Right lobe of liver (tissue), 6 donors: ENCODE measurements around the gene NAT10. TPM values are rescaled to one million over a fixed set of nuclear protein-coding genes. Genes with fewer than 3 reads are reported as not detected.

Source experiments
- ATAC-seq, 4 donors: fragments of 200-7000 bp; cut with Tn5 transposase; one replicate each; pipeline ENCODE4 v1.9.1; 2020; ENCODE audit warnings: mild to moderate bottlenecking in 4 of 4, moderate library complexity in 4 of 4
- DNase-seq, 3 donors: peaks; one replicate each; pipeline ENCODE4 v3.0.0-alpha.2; 2020
- H3K27ac ChIP-seq, 3 donors: fragments of 200-600 bp; one replicate each; pipeline ENCODE4 v1.8.0; 2022
- H3K27me3 ChIP-seq, 2 donors: fragments of 200-600 bp; one replicate each; pipeline ENCODE4 v1.8.0; 2022
- H3K36me3 ChIP-seq, 4 donors: fragments of 200-600 bp; sonication (generic) in 1 of 4; one replicate each; pipeline versions ENCODE4 v1.5.1 to v1.8.0; 2017 to 2022; ENCODE audit warnings: control low read depth in 1 of 4
- H3K4me1 ChIP-seq, 4 donors: fragments of 200-600 bp; sonication (generic) in 1 of 4; one replicate each; pipeline versions ENCODE4 v1.5.1 to v1.8.0; 2017 to 2022; ENCODE audit warnings: control low read depth in 1 of 4
- H3K4me3 ChIP-seq, 3 donors: fragments of 200-600 bp; one replicate each; pipeline ENCODE4 v1.8.0; 2022
- H3K9me3 ChIP-seq, 4 donors: fragments of 200-600 bp; sonication (generic) in 1 of 4; one replicate each; pipeline versions ENCODE4 v1.5.1 to v1.8.0; 2017 to 2022; ENCODE audit warnings: control low read depth in 1 of 4
- POLR2A ChIP-seq: fragments of 450-650 bp; IDR thresholded peaks from one replicate; pipeline ENCODE4 v1.6.1; 2017; ENCODE audit warnings: antibody characterized with exemption, mild to moderate bottlenecking
- WGBS: methylation state at CpG from one replicate; pipeline ENCODE4 v1.1.6; 2018; ENCODE audit warnings: low coverage, low lambda C conversion rate; ENCODE audit not compliant: insufficient coverage; ENCODE audit errors: missing lambda C conversion rate; 5-methylcytosine and 5-hydroxymethylcytosine counted together
- intact Hi-C, 2 donors: fragments of 100-400 bp; cut with DNase I; formaldehyde crosslinking; loops; one replicate each; pipeline versions ENCODE4 v1.11.2 to v1.14.1; 2022
- total RNA-seq, 6 experiments: library from RNA; depleted of rRNA in 2 of 6; stranded (reverse); fragments of >200 nt in 2 of 6; fragmentation: NEBNext Ultra II Directional in 3 of 6; extraction: Animal tissue kit (Norgen Biotek cat#: 25700) in 3 of 6; gene quantifications; one replicate each; pipeline versions ENCODE4 v1.1.0 to v1.2.4, GENCODE V29; 2016 to 2023
- TF ChIP-seq, protein P1 (sequence below), 4 donors: fragments of 200-600 bp in 3 of 4; fragments of 450-650 bp in 1 of 4; IDR thresholded peaks; one replicate each; pipeline versions ENCODE4 v1.5.1 to v1.8.0; 2016 to 2022; ENCODE audit warnings: antibody characterized with exemption in 4 of 4, mild to moderate bottlenecking in 2 of 4
- donor health status: DM: no; HTN: yes; CAD: no.
- donor health status: DM: no; HTN: no; CAD: no.
- donor health status: DM: no; HTN: no; CAD: no.
- donor health status: DM: no; HTN: yes; CAD: no.
- donor health status: DM: no; HTN: yes; CAD: no.

NAT10 gene
- total RNA-seq, 6 experiments from 2014 or later, result 11.9 to 22.9 (median 19.1) TPM

DNA sequence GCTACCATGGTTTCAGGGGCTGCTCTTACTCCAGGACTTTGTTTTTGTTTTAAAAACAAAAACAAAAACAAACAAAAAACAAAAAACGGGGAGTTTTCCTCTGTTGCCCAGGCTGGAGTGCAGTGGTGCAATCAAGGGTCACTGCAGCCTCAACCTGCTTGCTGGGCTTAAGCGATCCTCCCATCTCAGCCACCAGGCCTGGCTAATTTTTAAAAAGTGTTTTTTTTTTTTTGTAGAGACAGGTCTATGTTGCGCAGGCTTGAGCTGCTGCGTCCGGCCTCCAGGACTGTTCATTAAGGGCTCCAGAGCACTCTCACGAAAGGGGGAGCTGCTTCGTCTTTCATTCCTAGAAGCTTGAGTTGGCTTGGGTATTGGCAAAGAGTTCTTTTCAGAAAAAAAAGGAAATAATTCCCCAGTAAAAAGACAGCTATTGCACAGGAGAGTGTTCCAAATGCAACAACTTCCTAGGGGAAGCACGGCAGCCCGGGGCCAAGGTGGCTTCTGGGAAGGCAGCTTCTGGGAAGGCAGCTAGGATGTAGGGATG lies 78.5 kb downstream of the NAT10 start:
- H3K9me3 ChIP-seq, result no peaks in the 10 kb centered on the region
- no peaks in the 10 kb centered on the region for H3K36me3 ChIP-seq
- ATAC-seq, result peak; percentile 54 to 87 (median 73)
- intact Hi-C loops, result no loop called here
- H3K27me3 ChIP-seq, result no peaks in the 10 kb centered on the region
- TF ChIP-seq, protein P1, sequence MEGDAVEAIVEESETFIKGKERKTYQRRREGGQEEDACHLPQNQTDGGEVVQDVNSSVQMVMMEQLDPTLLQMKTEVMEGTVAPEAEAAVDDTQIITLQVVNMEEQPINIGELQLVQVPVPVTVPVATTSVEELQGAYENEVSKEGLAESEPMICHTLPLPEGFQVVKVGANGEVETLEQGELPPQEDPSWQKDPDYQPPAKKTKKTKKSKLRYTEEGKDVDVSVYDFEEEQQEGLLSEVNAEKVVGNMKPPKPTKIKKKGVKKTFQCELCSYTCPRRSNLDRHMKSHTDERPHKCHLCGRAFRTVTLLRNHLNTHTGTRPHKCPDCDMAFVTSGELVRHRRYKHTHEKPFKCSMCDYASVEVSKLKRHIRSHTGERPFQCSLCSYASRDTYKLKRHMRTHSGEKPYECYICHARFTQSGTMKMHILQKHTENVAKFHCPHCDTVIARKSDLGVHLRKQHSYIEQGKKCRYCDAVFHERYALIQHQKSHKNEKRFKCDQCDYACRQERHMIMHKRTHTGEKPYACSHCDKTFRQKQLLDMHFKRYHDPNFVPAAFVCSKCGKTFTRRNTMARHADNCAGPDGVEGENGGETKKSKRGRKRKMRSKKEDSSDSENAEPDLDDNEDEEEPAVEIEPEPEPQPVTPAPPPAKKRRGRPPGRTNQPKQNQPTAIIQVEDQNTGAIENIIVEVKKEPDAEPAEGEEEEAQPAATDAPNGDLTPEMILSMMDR (IDR thresholded peaks at IDR 0.05), result no peak
- no peak for TF ChIP-seq POLR2A
- peak overlapping the region in 1 of 3 donors; percentile 4 for H3K27ac ChIP-seq
- DNase-seq, result no peak
- 82% methylated on average over 9 of the region's 9 CpGs for WGBS
- H3K4me1 ChIP-seq, result peaks cover 0 to 15% (median 0%) of the 10 kb centered on the region in 4 donors
- H3K4me3 ChIP-seq, result no peak overlapping the region

DNA sequence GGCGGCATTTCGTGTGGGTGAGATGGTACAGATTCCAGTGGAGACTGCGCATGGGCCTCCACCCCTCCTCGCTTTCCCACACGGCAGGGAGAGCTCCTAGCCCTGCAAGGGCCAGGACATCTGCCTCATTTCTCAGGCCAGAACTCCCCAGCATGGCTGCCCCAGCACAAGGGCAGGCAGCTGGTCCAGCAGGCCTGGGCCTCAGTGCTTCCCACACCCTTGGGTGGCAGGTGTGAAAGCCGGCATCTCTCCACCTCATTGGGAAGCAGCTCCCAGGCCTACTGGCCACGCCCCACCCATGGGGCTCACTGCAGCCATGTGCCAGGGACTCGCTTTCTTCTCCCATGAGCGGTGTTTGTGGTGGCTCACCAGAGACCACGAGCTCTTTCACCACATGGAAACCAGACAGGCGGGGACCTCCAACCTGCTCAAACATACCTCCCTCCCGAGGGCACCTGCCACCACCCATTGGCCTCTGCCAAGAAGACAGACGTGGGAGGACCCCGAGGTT lies 79.1 kb downstream of the NAT10 start:
- Histone ChIP-seq H3K4me3 (no peak overlapping the region), H3K27ac (peak overlapping the region in 1 of 3 donors; percentile 4), H3K9me3 (no peaks in the 10 kb centered on the region), H3K36me3 (no peaks in the 10 kb centered on the region), H3K4me1 (peaks cover 0 to 22% (median 0%) of the 10 kb centered on the region in 4 donors), H3K27me3 (no peaks in the 10 kb centered on the region)
- DNase-seq (no peak), ATAC-seq (peak in 2 of 4 donors; percentile 3 to 17)
- TF ChIP-seq, protein P1 (IDR thresholded peaks at IDR 0.05), result no peak
- TF ChIP-seq POLR2A, result no peak
- WGBS, result 85% methylated on average over 4 of the region's 14 CpGs
- intact Hi-C loops, result no loop called here

DNA sequence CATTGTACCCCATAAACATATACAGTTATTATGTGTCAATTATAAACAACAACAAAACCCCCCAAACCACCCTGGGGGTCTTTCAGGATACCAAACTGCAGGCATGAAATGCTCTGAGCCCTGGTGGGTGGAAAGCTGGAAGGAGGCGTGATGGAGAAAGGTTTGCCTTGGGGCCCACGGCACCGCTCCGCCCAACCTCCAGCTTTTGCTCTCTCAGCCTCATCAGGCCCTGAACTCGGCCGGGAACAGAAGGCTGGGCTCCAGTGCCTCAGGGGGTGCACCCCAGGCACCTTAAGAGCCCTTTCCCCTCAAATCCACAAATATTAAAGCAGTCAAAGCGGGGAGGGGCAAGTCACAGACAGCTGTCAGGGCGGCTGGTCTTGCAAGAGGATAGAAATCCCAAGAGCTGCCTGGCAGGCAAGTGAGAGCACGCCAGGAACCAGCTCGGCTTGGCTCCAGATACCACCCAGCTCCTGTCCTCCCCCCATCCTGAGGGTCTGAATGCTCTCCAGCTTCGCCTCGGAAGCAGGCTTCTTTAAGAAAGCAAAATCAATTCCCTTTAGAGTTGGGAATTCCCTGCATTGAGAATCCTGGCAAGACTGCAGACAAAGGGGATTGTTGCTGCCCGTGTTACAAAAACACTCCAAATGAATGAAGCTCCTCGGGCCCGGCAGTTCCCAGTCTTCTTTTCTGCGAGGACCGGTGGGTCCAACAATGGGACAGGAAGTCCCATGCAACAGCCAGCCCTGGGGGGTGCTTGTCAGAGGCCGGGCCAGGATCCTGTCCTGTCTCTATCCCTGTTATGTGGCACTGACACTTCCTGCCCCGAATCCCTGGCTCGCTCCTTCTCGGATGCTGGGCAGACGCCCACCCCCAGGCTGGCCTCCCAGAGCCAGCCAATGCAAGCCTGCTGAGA lies 80.8 kb downstream of the NAT10 start:
- Histone ChIP-seq H3K4me3 (no peak overlapping the region), H3K9me3 (no peaks in the 10 kb centered on the region), H3K27me3 (no peaks in the 10 kb centered on the region), H3K36me3 (no peaks in the 10 kb centered on the region), H3K4me1 (peaks cover 0 to 22% (median 0%) of the 10 kb centered on the region in 4 donors), H3K27ac (no peak overlapping the region)
- TF ChIP-seq, protein P1 (IDR thresholded peaks at IDR 0.05), result no peak
- no peak for TF ChIP-seq POLR2A
- intact Hi-C loops, result no loop called here
- WGBS, result 57% methylated on average over 3 of the region's 22 CpGs
- no peak for DNase-seq
- ATAC-seq, result no peak

DNA sequence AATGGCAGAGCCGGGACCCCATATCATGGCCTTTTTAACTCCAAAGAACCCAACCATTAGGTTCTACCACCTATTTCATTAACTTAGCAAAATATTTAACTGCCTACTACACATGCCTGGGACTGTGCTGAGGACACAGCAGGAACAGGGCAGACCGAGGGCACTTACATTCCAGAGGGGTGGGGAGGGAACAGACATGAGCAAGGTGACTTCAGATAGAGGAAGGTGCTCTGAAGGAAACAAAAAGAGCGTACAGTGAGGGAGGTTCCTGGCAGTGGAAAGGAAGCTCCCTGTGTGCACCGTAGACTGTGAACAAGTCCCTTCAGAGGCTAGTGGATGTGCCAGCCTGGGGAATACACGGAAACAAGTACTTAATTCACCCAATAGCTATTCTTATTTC lies 82.8 kb downstream of the NAT10 start:
- no peaks in the 10 kb centered on the region for H3K36me3 ChIP-seq
- DNase-seq (no peak), ATAC-seq (no peak)
- 82% methylated on average over 5 of the region's 5 CpGs for WGBS
- no peak overlapping the region for H3K4me3 ChIP-seq
- intact Hi-C loops, result no loop called here
- H3K27me3 ChIP-seq, result no peaks in the 10 kb centered on the region
- H3K4me1 ChIP-seq, result peaks cover 0 to 22% (median 0%) of the 10 kb centered on the region in 4 donors
- H3K9me3 ChIP-seq, result no peaks in the 10 kb centered on the region
- no peak for TF ChIP-seq POLR2A
- TF ChIP-seq, protein P1 (IDR thresholded peaks at IDR 0.05), result no peak
- no peak overlapping the region for H3K27ac ChIP-seq
